Measurements from ENCODE around the gene CHST1.

CHST1 gene

GRCh38 chr11:45609902-45610301 is 55.5 kb downstream of the CHST1 start:
- H3K9ac ChIP-seq (ENCODE audit: low read length in 5 of 5) = no peak overlapping the region
- H3K4me1 ChIP-seq (ENCODE audit: control insufficient read depth in 5 of 5, insufficient read depth in 5 of 5, low read length in 5 of 5) = peaks cover 0 to 3% (median 0%) of the 10 kb centered on the region in 5 donors
- H3K36me3 ChIP-seq (ENCODE audit: control insufficient read depth in 5 of 5, insufficient read depth in 5 of 5, low read length in 5 of 5) = no peaks in the 10 kb centered on the region
- peaks cover 5 to 20% (median 8%) of the 10 kb centered on the region in 5 donors for H3K27me3 ChIP-seq (ENCODE audit: control insufficient read depth in 5 of 5, insufficient read depth in 4 of 5, low read length in 5 of 5)
- H3K27ac ChIP-seq (ENCODE audit: low read depth, low read length) = no peak overlapping the region
- H3K4me3 ChIP-seq (ENCODE audit: low read depth in 1 of 5, low read length in 5 of 5) = no peak overlapping the region
- no peaks in the 10 kb centered on the region for H3K9me3 ChIP-seq (ENCODE audit: control insufficient read depth in 5 of 5, low read length in 5 of 5)

GRCh38 chr11:45609337-45609736 is 56.1 kb downstream of the CHST1 start:
- H3K4me3 ChIP-seq (ENCODE audit: low read depth in 1 of 5, low read length in 5 of 5) = no peak overlapping the region
- peaks cover 8 to 20% (median 10%) of the 10 kb centered on the region in 5 donors for H3K27me3 ChIP-seq (ENCODE audit: control insufficient read depth in 5 of 5, insufficient read depth in 4 of 5, low read length in 5 of 5)
- H3K36me3 ChIP-seq (ENCODE audit: control insufficient read depth in 5 of 5, insufficient read depth in 5 of 5, low read length in 5 of 5) = no peaks in the 10 kb centered on the region
- no peak overlapping the region for H3K9ac ChIP-seq (ENCODE audit: low read length in 5 of 5)
- peaks cover 0 to 6% (median 0%) of the 10 kb centered on the region in 5 donors for H3K4me1 ChIP-seq (ENCODE audit: control insufficient read depth in 5 of 5, insufficient read depth in 5 of 5, low read length in 5 of 5)
- no peak overlapping the region for H3K27ac ChIP-seq (ENCODE audit: low read depth, low read length)
- H3K9me3 ChIP-seq (ENCODE audit: control insufficient read depth in 5 of 5, low read length in 5 of 5) = no peaks in the 10 kb centered on the region

- Histone ChIP-seq H3K27ac (ENCODE audit: low read depth, low read length) (no peak overlapping the region), H3K4me1 (ENCODE audit: control insufficient read depth in 5 of 5, insufficient read depth in 5 of 5, low read length in 5 of 5) (peaks cover 0 to 18% (median 0%) of the 10 kb centered on the region in 5 donors), H3K9me3 (ENCODE audit: control insufficient read depth in 5 of 5, low read length in 5 of 5) (no peaks in the 10 kb centered on the region), H3K4me3 (ENCODE audit: low read depth in 1 of 5, low read length in 5 of 5) (no peak overlapping the region), H3K36me3 (ENCODE audit: control insufficient read depth in 5 of 5, insufficient read depth in 5 of 5, low read length in 5 of 5) (no peaks in the 10 kb centered on the region), H3K27me3 (ENCODE audit: control insufficient read depth in 5 of 5, insufficient read depth in 4 of 5, low read length in 5 of 5) (peaks cover 8 to 20% (median 14%) of the 10 kb centered on the region in 5 donors), H3K9ac (ENCODE audit: low read length in 5 of 5) (no peak overlapping the region)
Measured at GRCh38 chr11:45607995-45608394, 57.4 kb downstream of the CHST1 start.

GRCh38 chr11:45606514-45607281 is 58.7 kb downstream of the CHST1 start:
- no peaks in the 10 kb centered on the region for H3K36me3 ChIP-seq (ENCODE audit: control insufficient read depth in 5 of 5, insufficient read depth in 5 of 5, low read length in 5 of 5)

GRCh38 chr11:45605051-45605450 is 60.4 kb downstream of the CHST1 start:
- no peak overlapping the region for H3K4me3 ChIP-seq (ENCODE audit: low read depth in 1 of 5, low read length in 5 of 5)
- no peak overlapping the region for H3K27ac ChIP-seq (ENCODE audit: low read depth, low read length)
- H3K27me3 ChIP-seq (ENCODE audit: control insufficient read depth in 5 of 5, insufficient read depth in 4 of 5, low read length in 5 of 5) = peaks cover 8 to 20% (median 14%) of the 10 kb centered on the region in 5 donors
- peaks cover 0 to 8% (median 0%) of the 10 kb centered on the region in 5 donors for H3K9me3 ChIP-seq (ENCODE audit: control insufficient read depth in 5 of 5, low read length in 5 of 5)
- H3K36me3 ChIP-seq (ENCODE audit: control insufficient read depth in 5 of 5, insufficient read depth in 5 of 5, low read length in 5 of 5) = no peaks in the 10 kb centered on the region
- no peak overlapping the region for H3K9ac ChIP-seq (ENCODE audit: low read length in 5 of 5)
- peaks cover 0 to 18% (median 0%) of the 10 kb centered on the region in 5 donors for H3K4me1 ChIP-seq (ENCODE audit: control insufficient read depth in 5 of 5, insufficient read depth in 5 of 5, low read length in 5 of 5)

More at GRCh38 chr11:45606514-45607281, 58.7 kb downstream of the CHST1 start:
- Histone ChIP-seq H3K27me3 (ENCODE audit: control insufficient read depth in 5 of 5, insufficient read depth in 4 of 5, low read length in 5 of 5) (peaks cover 8 to 20% (median 14%) of the 10 kb centered on the region in 5 donors), H3K27ac (ENCODE audit: low read depth, low read length) (no peak overlapping the region), H3K9me3 (ENCODE audit: control insufficient read depth in 5 of 5, low read length in 5 of 5) (peaks cover 0 to under 1% (median 0%) of the 10 kb centered on the region in 5 donors), H3K9ac (ENCODE audit: low read length in 5 of 5) (no peak overlapping the region), H3K4me1 (ENCODE audit: control insufficient read depth in 5 of 5, insufficient read depth in 5 of 5, low read length in 5 of 5) (peaks cover 0 to 18% (median 0%) of the 10 kb centered on the region in 5 donors), H3K4me3 (ENCODE audit: low read depth in 1 of 5, low read length in 5 of 5) (no peak overlapping the region)

GRCh38 chr11:45603946-45604682 is 61.3 kb downstream of the CHST1 start:
- no peak overlapping the region for H3K4me3 ChIP-seq (ENCODE audit: low read depth in 1 of 5, low read length in 5 of 5)
- H3K27me3 ChIP-seq (ENCODE audit: control insufficient read depth in 5 of 5, insufficient read depth in 4 of 5, low read length in 5 of 5) = peaks cover 8 to 20% (median 14%) of the 10 kb centered on the region in 5 donors
- no peaks in the 10 kb centered on the region for H3K36me3 ChIP-seq (ENCODE audit: control insufficient read depth in 5 of 5, insufficient read depth in 5 of 5, low read length in 5 of 5)
- peaks cover 0 to 18% (median 0%) of the 10 kb centered on the region in 5 donors for H3K4me1 ChIP-seq (ENCODE audit: control insufficient read depth in 5 of 5, insufficient read depth in 5 of 5, low read length in 5 of 5)
- H3K27ac ChIP-seq (ENCODE audit: low read depth, low read length) = no peak overlapping the region
- H3K9ac ChIP-seq (ENCODE audit: low read length in 5 of 5) = no peak overlapping the region
- peaks cover 0 to 8% (median 0%) of the 10 kb centered on the region in 5 donors for H3K9me3 ChIP-seq (ENCODE audit: control insufficient read depth in 5 of 5, low read length in 5 of 5)

- peaks cover 0 to 8% (median 0%) of the 10 kb centered on the region in 5 donors for H3K9me3 ChIP-seq (ENCODE audit: control insufficient read depth in 5 of 5, low read length in 5 of 5)
- H3K4me3 ChIP-seq (ENCODE audit: low read depth in 1 of 5, low read length in 5 of 5) = no peak overlapping the region
- H3K9ac ChIP-seq (ENCODE audit: low read length in 5 of 5) = no peak overlapping the region
- H3K4me1 ChIP-seq (ENCODE audit: control insufficient read depth in 5 of 5, insufficient read depth in 5 of 5, low read length in 5 of 5) = peaks cover 0 to 12% (median 0%) of the 10 kb centered on the region in 5 donors
- H3K27me3 ChIP-seq (ENCODE audit: control insufficient read depth in 5 of 5, insufficient read depth in 4 of 5, low read length in 5 of 5) = peaks cover 0 to 11% (median 2%) of the 10 kb centered on the region in 5 donors
- no peaks in the 10 kb centered on the region for H3K36me3 ChIP-seq (ENCODE audit: control insufficient read depth in 5 of 5, insufficient read depth in 5 of 5, low read length in 5 of 5)
- H3K27ac ChIP-seq (ENCODE audit: low read depth, low read length) = no peak overlapping the region
Measured at GRCh38 chr11:45599161-45599943, 66.1 kb downstream of the CHST1 start.

Measured in subcutaneous abdominal adipose tissue (tissue), 5 donors.